Ecto neural progenitor cell (in vitro differentiated cells): Measurements from ENCODE around the gene PRMT7.
A peak's percentile ranks its signal among the peaks of the same experiment; 100 is the strongest.
"Not testable (repeated sequence)": the region's sequence is repeated elsewhere in the genome, so short reads cannot be mapped to it uniquely, and the experiment has no call there.

ENCODE experiments used
- DNase-seq: peaks from one replicate; pipeline ENCODE4 v3.0.0-alpha.2; 2018; ENCODE audit warnings: low spot score

The PRMT7 gene

DNA sequence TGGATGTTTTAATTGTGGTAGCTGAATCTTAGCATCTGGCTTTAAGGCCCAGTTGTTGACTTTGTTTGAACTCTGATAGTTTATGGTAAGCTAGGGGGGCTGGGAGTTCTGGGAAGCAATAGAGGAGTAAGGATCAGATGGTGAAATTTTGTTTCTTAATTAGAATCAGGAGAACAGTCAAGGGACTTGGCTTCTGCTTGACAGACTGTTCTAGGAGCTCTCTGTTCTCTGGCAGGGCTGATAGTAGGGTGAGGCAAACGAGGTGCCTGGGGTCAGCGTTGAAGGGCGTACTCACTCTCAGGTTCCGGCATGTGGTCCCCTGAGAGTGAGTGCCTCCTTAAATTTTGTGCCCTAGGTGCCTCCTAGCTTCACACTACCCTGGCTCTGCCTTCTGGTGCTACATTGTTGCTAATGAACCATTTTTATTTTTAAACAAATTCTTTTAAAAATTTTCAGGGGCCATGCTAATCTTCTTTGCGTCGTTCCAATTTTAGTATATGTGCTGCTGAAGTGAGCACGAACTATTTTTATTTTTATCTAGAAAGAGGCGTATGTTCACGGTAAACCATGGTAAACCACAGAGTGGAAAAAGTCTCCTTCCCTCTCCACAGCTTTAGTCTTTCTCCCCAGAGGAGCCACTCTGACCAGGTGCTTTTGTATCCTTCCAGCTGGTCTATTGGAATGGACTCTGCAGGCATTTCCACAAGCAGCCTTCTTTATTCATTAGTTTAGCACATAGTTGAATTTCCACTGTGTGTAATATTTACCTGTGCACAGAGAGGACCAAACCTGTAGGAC lies 26.8 kb upstream of the PRMT7 start:
- DNase-seq, result no peak

DNA sequence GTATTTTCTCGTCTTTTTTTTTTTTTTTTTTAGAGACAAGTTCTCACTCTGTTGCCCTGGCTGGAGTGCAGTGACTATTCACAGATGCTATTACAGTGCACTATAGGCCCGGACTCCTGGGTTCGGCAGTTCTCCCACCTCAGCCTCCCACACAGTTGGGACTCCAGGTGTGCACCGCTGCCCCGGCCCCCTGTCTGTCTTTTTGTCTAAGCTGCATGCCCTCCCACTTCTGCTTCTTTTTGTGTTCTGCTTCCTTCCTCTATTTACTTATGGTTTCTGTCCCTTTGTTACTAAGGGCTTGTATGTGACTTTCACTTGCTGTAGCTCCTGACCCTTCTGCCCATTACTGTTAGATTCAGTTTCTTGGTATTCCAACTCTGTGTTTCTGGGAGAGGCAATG lies 26.0 kb upstream of the PRMT7 start:
- no peak for DNase-seq

DNA sequence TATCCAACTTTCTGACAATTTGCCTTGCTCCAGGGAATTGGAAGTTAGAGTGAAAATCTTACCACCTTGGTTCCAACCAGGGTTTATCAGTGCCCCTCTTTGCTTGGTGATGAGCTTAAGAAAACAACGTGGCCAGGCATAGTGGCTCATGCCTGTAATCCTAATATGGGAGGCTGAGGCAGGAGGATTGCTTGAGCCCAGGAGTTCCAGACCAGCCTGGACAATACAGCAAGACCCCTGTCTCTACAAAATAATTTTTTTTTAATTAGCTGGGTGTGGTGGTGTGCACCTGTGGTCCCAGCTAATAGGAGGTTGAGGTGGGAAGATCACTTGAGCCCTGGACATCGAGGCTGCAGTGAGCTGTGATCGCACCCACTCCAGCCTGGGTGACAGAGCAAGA lies 25.1 kb upstream of the PRMT7 start:
- DNase-seq, result no peak

DNA sequence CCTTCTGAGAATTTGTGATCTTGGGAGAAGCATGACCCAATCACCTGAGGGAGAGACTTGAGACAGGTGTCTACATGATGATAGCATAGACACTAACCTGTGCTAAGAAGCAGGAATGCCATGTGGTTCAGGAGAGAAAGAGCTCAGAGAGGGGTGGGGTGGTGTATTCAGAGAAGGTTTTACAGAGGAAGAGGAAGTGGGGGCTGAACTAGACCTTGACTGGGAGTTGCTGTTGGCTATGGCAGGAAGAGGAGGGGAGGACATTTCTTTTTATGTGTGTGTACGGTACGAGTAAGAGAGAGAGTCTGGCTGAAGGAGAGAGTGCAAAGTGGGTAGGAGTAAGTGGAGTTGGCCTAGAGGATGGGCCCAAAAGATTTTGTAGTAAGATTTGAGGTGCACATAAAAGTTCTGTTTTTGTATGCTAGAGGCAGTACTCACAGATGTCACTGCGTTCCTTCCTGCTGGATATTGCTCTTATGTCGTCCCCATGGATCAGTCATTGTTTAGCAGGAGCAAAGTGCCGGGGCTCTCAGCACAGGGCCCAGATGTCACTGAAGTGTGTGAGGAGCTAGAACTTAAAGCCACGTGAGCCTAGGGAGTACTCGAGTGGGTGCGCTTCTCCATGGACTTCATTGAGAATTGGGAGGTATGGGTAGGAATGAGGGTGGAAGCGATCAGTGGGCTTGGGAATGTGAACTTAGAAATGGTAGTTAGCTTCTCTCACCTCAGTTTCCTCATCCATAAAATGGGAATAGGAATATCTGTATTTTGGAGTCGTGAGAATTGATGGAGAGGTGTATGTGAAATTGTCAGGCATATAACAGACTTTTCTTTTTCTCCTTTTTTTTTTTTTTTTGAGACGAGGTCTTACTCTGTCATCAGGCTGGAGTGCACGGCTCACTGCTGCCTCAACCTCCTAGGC lies 24.4 kb upstream of the PRMT7 start:
- DNase-seq, result no peak

DNA sequence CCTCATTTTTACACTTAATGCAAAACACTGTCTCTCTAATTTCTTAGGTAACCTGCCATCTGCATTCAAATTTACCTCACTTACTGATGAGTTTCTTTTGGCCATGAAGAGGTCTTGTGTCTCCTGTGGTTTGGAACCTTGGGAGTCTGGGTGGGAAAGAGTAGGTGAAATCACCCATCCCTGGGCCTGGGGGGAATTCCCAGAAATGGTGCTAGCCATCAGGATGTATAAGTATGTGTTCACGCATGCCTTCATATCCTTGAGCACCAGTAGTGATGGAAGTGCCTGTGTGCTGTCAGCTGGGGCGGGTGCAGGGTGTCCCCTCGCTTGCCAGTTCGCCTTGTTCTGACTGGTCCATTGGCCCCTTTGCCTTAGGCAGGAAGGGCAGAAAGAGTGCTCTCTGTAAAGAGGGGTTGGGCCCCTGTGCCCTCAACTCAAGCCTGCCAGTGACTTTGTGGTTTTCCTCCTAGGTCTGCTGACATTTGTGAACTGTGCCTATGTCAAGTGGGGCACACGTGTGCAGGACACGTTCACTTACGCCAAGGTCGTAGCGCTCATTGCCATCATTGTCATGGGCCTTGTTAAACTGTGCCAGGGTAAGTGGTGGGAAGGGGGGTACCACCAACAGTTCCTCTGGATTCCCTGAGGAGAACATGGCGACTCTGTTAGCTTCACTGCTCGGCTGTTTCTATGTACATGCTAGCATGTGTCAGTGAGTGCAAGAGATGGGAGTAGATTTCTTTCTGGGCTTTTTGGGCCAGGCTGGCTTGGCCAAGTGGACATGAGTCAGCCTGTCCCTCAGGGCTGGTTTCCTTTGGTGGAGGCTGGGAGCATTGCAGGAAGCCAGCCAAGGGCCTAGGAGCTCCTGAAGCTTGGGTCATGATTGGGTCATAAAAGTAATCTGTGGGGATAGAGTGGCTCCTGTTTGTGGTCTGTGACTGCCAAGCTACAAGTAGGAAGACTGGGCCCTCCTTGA lies 23.3 kb upstream of the PRMT7 start:
- no peak for DNase-seq

DNA sequence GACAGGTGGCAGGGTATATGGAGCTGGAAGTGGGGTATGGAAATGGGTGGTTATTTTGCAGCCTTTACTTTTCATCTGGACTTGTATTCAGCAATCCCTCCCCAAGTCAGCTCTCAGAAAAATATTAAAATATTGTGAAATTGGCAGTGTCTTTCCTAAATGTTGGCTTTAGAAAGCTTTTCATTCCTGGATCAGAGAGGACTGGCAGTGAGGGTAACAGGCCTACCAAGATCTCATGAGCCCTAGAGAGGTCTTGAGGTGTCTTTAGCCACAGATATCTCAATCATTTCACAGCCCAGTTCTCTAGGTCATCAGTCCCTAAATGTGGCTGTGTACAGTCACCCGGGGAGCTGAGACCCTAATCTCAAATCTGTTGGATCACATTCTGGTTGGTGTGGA lies 22.6 kb upstream of the PRMT7 start:
- no peak for DNase-seq

DNA sequence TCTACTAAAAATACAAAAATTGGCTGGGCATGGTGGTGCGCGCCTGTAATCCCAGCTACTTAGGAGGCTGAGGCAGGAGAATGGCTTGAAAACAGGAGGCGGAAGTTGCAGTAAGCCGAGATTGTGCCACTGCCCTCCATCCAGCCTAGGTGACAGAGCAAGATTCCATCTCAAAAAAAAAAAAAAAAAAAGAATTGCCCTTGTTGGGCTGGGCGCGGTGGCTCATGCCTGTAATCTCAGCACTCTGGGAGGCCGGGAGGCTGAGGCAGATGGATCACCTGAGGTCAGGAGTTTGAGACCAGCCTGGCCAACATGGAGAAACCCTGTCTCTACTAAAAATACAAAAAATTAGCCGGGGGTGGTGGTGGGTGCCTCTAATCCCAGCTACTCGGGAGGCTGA lies 22.0 kb upstream of the PRMT7 start:
- DNase-seq, result not testable (repeated sequence)

DNA sequence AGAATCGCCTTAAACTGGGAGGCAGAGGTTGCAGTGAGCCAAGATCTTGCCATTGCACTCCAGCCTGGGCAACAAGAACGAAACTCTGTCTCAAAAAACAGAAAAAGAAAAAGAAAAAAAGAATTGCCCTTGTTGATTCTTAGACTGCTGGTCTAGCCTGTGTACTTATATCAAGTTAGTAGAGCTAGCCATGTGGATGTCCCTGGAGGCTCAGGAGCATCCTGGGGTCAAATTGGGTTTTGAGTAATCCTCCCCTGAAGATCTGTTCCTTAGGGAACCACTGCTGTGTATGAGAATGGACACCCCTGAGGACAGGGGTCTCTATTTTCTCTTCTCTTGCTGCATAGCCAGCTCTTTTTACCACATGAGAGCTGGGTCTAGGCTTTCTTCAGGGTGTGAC lies 21.6 kb upstream of the PRMT7 start:
- no peak for DNase-seq

DNA sequence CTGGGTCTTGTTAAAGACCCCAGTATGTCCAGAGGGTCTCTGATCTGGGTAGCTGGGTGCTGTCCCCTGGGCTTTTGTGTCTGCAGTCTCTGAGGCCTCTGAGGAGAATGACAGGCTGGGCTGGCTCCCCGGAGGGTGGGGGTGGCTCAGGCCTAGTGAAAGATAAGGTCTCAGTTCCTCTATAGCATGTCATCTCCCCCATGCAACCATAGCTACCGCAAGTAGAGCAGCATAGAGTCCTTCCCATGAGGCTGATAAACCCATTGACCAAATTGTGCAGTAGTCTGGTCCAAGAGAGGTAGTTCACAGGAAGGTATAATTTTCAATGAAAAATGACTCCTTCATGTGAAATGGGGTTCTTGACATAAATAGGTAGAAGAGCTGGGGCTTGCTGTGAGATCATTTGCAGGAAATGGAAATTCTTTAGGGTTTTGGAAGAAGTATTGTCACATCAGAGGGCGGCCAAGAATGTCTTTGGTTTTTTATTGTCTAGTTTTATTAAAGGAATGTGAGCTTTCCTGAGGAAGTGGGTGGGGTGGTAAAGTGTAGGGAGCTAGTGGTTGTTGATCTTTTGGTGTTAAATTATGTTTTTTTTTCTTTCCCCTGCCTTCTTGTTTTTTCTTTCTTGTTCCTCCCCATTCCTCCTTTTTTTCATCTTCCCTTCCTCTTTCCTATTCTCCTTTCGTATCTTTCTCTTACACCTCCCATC lies 21.0 kb upstream of the PRMT7 start:
- DNase-seq, result no peak

DNA sequence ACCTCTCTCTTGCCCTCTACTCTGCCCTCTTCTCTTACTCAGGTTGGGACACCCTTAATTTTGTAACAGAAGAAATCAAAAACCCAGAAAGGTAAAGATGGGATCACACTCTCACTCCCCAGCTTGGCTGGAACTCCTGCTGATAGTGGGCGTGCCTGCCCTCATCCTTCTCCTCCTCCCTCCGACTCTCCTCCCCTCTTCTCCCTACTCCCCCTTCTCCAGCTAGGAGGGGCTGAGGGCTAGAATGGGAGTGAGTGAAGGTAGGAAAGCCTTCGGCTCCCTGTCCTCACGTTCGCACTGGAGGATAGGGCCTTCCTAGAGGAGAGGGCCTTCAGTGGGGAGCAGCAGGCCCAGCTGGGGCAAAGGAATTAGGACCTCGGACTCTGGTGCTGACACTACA lies 20.4 kb upstream of the PRMT7 start:
- no peak for DNase-seq

DNA sequence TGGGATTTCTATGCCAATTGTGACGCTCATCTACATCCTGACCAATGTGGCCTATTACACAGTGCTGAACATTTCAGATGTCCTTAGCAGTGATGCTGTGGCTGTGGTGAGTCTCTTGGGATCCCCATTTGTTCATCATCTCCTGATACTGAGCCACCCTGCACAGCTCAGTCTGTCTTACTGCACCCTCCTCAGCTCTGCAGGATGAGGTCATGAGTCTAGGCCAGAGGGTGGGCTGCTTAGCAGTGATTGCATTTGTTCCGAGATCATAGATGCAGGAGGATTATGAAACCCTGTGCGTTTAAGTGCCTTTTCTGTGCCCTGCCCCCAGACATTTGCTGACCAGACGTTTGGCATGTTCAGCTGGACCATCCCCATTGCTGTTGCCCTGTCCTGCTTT lies 19.6 kb upstream of the PRMT7 start:
- DNase-seq, result no peak

DNA sequence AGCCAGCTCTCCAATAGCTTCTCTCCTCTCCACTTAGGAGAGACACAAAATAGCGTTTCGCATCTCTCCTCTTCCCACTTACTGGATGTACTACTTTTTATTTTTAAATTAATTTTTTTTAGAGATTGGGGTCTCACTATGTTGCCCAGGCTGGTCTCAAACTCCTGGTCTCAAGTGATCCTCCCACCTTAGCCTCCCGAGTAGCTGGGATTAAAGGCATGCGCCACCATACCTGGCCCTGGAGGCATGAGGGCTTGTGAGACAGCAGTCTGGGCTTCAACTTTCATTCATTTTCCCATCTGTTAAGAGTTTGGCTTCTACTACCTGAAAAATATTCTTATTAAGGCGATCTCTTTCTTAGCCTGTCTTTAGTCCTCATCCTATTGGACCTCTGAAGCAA lies 18.4 kb upstream of the PRMT7 start:
- no peak for DNase-seq

DNA sequence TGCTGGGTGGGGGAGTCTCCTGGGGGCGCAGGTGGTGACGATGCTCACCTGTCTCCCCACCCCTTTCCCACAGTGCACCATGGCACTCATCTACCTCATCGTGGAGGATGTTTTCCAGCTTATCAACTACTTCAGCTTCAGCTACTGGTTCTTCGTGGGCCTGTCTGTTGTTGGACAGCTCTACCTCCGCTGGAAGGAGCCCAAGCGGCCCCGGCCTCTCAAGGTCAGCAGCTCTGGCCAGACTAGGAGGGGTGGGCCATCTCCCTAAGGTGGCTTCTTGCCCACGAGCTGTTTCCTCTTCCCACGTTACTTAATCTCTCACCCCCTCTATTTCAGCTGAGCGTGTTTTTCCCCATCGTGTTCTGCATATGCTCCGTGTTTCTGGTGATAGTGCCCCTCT lies 14.5 kb upstream of the PRMT7 start:
- no peak for DNase-seq

DNA sequence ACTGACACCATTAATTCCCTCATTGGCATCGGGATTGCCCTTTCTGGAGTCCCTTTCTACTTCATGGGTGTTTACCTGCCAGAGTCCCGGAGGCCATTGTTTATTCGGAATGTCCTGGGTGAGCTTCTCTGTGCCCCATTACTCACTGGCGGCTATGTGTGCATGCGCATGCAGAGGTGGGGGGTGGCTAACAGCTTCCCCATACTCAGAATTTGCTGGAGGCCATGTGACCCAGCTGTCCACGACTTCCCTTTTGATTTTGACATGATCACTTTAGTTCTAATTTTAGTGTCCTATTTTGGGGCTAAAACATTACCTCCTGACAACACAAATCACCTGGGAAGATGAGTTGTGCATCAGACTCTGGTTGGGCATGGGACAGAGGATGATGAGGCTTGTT lies 14.1 kb upstream of the PRMT7 start:
- no peak for DNase-seq

DNA sequence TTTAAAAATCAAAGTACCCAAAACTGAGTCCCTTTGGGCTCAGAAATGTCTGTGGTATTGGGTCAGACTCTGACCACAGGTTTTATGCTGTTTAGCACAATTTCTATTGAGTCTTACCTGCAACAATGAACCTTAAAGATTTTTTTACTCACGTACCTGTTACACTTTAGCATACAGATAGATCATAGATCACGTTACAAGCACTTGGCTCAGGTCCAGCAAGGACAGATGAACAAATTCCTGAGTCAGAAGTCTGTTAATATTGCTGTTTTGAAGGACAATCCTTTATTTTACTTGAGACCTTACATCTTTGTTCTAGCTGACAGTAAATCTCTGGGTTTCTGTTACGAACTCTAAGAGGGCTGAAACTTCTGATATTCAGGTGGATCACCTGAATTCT lies 12.9 kb upstream of the PRMT7 start:
- DNase-seq, result no peak

DNA sequence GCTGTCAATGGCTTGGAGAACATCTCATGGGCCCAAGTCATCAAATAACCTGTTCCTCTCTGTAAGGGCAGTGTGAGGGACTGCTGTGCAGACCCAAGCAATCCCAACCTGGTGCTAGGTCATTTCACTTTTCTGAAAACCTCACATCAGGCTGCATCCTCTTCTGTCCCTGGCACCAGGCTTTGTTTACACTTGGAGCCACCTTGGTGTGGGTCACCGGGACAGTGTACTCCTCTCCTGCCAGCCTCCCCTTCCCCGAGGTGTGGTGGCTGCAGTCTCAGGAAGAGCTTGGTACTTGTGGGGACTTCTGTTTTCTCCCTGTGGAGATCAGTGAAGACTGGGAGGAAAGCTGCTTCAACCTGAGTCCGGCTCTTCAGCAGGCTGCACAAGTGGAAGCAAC lies 12.5 kb upstream of the PRMT7 start:
- no peak for DNase-seq

DNA sequence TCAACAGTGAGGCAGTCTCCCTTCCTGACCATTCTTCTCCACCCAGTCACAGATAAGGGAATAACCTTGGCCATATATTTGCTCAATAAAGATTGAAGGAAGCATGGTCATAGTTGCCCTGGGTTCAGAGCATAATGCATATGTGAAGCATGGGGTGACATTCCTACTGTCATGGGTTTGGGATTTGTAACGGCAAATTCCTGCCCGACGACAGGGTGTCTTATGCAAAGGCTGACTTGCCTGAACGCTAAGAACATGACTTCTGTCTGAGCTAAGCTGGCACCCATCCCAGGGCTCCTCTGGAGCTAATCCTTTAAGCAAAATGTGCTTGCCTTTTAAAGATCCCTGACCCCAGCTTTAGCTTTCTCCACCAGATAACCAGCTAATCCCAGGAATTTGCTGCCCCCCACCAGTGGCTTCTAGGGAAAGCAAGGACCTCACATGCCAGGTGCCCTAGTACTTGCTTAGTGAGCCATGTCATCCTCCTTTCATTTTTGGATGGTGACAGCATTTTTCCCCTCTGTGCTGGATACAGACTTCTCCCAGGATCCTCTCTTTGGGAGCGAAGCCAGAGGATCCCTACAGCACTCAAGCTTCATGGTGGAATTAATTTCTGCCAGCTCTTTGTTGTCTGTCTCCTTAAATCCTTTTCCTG lies 11.8 kb upstream of the PRMT7 start:
- peak; percentile 56 for DNase-seq

DNA sequence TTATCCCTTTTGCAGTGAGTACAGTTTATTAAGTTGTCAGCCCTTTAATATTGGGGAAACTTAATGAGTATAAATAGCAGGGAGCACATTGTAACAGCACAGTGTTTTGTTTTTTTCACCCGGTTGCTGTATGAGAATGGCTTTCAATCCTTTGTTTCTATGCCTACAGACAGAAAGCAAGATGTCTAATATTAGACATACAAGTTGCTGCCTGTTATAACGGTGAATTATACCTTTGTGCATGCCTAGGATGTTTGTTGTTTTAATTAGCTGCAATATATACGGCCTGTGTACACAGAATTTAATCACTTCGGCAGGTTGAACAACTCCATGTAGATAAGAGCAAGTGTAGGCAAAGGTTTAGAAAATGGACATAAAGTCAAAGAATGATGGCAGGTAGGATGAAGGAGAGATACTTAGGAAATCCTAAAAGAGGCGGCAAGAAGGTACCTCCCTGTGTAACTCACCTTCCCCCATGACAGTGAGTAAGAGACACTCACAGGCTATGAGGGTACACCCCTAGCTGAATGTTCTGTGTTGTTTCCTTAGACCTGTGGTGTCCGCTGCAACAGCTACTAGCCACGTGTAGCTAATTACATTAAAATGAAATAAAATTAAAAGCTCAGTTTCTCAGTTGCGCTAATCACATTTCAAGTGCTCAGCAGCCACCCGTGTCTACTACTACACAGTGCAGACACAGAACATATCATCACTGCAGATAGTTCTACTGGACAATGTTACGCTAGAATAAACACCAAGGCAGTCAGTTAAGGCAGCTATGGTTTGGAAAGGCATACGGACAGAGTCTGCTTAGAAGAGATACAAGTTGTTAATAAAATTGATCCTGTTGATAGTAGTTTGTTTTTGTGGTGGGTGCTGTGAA lies 11.0 kb upstream of the PRMT7 start:
- no peak for DNase-seq

DNA sequence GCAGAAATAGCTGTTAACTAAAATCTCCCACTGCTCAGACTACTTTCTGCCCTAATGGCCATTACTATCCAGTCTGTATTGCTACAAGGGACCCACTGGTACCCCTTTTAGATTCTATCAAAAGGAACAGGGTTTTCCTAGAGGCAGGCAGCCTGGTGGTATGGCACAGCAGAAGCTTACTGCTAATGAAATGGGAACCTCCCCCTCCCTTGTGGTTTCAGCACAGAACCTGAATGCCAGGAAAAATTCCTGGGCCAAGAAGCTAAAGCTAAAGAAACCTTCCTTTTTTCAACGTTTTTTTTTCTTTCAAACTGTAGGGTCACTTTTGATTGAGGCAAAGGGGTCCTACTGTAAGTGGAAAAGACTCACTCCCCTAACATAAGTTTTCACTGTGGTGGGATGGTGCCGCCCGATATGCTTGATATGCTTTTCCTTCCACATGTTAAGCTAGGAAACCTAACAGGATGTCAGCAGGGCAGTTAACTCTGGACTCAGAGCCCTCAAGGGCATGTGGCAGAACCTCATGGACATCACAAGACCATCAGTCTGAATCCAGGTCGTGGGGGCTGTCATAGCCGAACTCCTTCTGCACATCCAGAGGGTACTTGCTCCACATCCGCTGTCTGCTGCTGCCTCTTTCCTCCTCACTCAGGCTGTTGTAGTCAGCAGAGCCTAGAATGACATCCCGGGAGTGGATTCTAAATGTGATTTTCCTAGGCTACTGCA lies 9.9 kb upstream of the PRMT7 start:
- no peak for DNase-seq
